HG03095 (cell line): ENCODE measurements around the gene ME3.
"Not testable (repeated sequence)": the region's sequence is repeated elsewhere in the genome, so short reads cannot be mapped to it uniquely, and the experiment has no call there.

Experiments used
- ATAC-seq: cut with Tn5 transposase; IDR thresholded peaks from one replicate; pipeline ENCODE4 v1.9.1; 2021; ENCODE audit warnings: moderate library complexity; ENCODE audit not compliant: unreplicated experiment

The ME3 gene

DNA sequence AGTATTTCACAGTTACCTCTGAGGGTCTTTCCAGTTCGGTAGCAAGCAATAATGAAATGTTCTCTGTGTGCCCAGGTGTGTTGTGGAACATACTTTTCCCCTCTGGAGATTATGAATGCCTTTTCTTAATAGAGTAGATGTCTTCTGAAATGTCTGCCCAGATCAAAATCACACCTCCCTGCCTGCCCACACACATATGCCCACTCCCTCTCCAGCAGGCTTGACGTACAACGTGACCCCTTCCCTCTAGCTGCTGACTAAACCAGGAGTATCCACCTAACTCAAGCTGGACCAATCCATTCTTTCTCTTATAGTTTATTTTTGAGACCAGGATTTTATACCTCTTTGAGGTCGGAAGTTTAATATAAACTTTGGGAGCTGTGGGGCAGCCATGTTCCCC, 48.7 kb downstream of the ME3 start:
- ATAC-seq: no peak

DNA sequence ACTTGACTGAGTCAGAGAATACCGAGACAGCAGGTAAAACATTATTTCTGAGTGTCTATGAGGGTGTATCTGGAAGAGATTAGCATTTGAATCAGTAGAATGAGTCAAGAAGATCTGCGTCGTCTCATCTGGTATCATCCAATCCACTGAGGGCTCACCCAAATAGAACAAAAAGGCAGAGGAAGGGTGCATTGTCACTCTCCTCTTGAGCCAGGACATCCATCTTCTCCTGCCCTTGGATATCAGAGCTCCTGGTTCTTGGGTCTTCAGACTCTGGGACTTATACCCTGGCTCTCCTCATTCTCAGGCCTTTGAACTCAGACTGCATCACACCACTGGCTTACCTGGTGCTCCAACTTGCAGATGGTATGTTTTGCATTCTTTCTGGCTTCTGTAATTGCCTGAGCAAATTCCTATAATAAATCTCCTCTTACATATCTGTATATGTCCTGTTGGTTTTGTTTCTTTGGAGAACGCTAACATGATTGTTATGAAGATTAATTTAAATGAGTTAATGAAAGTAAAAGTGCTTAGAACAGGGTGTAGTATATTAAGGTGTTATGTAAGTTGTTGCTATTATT, 49.3 kb downstream of the ME3 start:
- ATAC-seq: no peak

DNA sequence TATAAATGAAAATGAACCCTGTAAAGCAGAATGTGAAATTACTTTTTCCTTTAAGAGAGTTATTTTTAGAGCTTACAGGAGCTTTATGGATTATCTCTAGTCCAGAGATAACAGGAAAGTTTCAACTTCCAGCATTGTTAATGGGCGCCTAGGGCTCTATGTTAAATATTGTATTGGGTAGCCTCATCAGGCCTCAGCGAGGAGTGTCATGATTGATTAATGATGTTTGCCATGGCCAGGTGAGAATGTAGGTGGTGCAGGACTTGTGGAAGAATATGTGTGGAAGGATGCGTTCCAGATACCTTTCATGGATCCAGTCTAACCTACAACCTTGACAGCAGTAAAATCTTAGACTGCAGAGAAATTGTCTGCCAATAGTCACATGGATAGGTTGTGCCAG, 50.6 kb downstream of the ME3 start:
- no peak for ATAC-seq

DNA sequence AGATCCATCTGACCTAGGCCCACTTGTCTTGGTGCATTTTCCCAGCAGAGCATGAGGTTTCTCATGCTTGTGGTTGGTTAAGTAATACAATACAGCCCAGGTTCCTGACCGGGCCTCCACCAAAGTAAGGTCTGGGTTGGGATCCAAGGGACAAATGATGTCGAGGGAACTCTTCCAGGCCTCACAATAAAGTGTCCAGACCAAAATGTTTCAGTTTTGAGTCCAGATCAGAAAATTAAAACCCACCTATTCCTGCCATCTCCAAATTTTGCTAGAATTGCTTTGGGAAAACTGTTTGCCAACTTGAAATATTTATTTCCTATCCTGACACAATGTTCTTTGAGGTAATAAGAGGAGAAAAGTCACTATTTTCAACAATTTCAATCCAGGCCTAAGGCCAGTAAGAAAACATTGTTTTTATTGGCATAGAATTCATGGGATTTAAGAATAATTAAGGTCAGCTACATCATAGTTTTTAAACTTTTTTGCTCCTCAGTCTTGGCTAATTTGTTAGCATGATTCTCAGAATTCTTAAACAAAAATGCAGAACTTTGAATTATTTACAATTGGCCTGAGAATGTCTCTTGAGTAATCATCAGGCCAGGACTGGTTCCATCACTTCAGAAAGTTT, 51.4 kb downstream of the ME3 start:
- ATAC-seq: no peak

DNA sequence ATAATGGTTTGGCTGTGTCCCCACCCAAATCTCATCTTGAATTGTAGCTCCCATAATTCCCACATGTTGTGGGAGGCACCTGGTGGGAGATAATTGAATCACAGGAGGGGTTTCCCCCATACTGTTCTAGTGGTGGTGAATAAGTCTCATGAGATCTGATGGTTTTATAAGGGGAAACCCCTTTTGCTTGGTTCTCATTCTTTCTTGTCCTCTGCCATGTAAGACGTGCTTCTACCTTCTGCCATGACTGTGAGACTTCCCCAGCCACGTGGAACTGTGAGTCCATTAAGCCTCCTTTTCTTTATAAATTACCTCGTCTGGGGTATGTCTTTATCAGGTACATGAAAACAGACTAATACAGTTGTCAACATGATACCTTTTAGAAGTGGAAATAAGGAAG, 53.0 kb downstream of the ME3 start:
- ATAC-seq: not testable (repeated sequence)

DNA sequence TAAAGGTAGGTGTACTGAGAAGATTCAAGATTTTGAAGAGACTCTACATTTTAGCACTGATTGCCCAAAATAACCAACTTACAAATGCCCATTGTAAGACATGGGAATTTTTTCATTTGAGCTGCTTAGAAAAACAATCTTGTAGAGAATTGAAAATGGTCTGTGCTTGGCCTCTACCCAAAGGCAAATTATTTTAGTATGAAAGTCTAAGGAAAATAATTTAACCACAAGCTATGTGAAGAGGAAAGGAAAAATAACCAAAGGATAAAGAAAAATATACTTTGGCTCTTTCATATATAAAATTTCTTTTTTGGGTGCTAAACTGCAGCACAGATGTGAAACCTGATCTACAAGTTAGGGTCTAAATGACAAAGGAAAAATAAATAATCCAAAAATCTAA, 54.9 kb downstream of the ME3 start:
- ATAC-seq: no peak

DNA sequence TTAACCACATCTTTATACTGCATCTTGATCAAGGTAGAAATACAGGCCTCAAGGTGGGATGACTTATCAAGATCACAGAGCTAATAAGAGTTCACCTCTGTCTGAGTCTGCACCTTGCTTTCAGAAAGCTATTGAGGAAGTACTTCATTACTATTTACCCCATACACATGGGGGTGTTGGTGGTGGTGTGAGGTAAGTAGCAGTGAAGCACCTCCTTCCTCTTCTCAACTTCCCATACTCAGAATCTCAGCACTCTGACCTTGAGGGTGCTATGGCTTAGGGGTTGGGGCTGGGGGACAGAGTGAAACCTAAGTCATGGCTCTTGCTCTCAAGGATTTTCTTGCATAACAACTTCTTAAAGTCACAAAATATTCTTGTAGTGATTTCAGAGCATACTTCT, 56.9 kb downstream of the ME3 start:
- ATAC-seq: no peak

DNA sequence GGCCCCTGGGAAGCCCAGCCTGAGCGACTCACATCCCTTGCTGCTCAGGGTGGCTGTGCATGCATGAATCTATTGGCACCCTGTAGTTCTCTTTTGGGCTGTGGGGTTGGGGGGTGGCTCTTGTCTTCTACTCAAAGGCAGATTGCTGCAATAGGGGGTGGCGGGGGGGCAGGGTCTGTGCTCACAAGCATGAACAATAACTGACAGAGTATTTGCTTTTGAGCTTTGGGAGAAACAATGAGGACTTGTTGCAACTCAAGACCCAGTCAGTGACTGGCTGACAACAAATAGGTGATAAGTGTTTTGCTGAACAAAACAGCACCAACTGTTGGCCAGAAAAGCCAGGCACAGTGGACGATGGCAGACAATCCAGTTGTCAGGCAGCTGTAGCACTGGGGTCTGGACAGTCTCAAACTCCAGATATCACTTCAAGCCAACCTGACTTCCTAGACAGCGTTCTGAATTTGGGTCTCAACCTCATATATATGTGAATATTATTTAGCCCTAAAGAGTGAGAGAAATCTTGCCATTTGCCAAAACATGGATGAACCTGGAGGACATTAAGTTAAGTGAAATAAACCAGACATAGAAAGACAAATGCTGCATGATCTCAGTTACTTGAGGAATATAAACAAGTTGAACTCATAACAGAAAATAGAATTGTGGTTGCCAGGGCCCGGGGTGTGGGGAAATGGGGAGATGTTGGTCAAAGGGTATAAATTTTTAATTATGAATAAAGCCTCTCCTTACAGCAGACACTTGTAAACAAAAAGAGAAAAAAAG, 61.7 kb downstream of the ME3 start:
- no peak for ATAC-seq

DNA sequence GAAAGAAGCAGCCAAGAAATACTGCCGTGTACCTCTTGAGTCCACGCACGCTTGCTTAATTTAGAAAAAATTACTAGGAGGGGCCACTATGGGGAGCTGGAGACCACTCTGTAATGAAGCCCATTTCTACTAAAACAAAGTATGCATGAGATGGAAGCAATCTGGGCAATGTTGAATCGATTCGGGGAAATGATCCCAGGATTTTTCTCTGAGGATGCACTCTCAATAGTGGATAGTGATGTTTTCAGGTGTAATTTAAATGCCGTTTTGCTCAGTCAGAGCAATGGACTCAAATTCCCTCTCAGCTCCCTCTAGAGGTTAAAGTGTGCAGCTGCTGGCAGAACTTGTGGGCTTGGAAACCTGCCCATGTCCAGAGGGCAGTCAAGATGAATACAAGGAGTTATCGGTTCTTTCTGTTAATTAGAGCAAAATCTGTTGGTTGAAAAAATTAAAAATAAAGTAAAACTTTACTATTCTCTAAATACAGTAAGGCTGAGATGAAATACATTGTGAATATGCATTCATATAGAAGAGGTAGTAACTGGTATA, 64.1 kb downstream of the ME3 start:
- ATAC-seq: peak; percentile 92

DNA sequence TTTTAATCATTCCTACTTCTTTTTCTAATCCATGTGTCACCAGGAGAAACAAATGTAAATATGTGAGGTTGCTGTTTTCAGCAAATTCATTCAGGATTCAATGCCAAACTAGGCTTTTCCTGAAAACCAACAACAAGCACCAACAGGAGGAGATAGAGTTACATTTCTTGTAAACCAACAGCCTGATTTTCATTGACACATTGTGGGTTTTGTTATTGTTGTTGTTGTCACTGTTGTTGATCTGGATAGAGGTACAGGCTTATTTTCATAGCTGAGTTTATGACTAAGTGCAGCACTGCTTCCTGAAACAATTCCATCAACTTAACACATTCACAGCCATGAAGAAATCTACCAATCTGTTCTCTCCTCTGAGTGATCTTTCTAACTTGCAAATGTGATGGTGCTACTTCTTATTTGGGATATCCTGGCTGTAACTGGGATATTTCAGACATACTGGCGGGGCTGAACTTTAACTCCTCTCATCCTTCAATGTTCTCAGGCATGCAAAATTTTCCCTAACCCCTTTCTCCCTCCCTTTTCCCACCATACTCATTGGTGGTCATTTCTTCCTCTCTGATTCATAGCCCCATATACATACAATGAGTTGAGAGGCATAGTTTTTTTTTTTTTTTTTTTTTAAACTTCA, 65.5 kb downstream of the ME3 start:
- ATAC-seq: no peak

DNA sequence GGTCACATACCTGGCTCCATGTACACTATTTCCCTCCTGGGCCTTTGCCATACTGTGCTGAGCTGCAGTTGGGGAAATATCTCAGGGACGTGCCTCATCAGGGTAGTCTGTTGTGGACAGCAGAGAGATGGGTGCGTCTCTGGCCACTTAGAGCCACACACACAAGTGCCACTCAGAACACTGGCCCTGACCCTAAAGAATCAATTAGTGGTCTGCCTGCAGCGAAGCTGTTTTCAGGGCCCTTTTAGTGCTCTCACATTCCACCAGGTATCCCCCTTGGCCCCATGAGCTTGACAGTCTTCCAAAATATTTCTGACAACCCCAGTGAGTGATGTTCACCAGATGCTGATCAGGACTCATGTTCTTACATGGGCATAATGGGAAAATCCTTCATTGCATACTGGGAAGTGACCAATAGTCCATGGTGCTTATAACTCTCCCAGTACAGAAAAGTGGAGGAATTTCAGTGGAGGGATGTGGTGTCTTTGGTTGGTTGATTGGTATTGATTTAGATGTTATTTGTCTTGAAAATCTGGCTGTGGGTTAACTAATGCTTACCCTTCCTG, 66.1 kb downstream of the ME3 start:
- ATAC-seq: no peak

DNA sequence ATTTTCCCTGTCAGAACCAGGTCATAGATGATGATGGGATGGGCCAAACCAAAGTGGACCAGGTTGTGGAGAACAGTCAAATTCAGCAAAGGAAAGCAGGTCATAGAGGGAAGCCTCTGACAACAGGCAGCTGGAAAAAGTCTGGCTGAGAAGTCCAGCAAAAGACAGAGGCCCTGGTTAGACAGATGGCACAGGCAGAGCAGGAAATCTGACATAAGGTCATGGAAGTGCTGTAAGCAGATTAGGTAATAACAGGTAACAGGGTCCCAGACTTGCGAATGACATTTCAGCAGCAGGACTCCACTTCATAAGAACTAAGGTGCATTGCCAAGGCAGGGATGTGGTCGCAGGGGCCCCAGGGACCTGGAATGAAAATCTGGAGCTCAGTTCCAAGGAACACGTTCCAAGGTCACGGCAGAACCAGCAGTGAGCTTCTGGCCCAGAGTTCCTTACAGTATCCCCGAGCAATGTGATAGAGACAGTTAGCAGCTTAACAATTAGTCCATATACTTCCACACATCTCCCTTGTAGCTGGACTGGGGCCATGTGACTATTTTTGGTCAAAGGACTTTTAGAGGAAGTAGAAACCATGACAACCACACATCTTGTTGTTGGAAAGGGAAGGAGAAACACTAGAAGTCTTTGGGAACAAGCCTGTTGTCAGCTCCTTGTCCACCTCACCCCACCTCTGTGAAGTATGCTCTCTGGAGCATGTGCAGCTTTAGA, 75.4 kb downstream of the ME3 start:
- ATAC-seq: no peak

DNA sequence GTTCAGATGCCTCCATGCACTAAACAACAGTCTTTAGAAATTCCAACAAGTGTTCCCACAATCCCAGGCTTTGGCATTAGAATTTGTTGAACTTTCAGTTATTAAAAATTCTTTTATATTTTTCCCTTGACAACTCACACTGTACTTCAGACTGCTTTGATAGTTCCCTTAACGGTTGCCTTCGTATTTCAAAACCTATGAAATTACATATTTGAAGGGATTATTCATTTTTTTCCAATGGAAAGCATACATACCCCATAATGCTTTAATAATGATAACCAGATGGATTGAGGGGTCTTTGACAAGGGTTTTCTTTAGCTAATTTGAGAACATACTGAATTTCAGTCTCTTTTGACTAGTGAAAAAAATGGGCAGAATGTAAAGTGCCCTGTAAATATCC, 76.5 kb downstream of the ME3 start:
- no peak for ATAC-seq

DNA sequence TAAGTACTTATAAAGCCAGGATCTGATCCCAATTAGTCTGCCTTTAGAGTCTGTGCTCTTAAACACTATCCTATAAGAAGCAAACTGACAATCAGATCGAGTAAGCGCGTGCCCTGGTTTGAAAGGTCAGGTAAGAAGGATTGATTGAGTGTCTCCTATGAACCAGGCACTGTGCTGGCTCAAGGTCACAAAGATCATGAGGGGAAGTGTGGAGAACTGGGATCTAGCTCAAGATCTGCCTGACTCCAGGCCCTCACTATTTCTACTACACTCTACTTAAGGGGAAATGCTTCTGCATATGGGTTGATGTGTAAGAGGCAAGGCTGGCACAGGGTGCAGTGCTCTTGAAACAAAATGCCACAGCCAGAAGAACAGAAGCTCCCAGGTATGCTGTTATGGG, 77.0 kb downstream of the ME3 start:
- no peak for ATAC-seq

DNA sequence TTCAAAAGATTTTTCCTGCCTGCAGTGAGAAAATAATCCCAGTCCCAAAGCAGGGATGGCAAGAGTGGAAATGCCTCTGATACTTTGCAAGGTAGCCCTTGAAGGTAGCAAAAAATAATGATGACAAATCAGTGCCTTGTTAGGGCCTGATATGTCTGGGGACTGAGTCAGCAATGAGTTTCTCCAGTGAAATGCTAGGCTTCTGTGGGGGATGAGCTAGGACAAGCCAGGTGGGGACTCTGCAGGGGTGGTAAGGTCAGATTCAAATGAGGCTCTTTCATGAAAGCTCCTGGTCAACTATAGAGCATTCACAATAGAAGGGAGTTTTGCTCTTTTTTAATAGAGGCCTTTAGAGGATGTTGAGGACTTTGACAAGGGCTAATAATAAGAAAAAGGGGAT, 77.7 kb downstream of the ME3 start:
- no peak for ATAC-seq

DNA sequence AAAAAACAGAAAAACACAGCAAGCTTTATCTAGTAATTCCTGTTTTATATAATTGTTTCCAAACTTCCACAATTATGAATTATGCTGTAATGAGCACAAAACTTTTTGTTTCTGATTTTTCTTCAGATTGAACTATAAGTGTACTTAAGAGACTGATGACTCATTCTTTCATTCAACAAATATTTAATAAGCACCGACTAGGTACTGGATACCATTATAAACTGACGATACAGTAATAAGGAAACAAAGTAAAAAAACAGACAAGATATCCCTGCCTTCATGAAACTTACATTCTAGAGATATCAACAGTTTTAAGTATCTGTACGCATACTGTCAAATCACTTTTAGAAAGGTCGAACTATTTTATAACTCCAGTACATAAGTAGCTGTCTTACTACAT, 78.6 kb downstream of the ME3 start:
- ATAC-seq: no peak

DNA sequence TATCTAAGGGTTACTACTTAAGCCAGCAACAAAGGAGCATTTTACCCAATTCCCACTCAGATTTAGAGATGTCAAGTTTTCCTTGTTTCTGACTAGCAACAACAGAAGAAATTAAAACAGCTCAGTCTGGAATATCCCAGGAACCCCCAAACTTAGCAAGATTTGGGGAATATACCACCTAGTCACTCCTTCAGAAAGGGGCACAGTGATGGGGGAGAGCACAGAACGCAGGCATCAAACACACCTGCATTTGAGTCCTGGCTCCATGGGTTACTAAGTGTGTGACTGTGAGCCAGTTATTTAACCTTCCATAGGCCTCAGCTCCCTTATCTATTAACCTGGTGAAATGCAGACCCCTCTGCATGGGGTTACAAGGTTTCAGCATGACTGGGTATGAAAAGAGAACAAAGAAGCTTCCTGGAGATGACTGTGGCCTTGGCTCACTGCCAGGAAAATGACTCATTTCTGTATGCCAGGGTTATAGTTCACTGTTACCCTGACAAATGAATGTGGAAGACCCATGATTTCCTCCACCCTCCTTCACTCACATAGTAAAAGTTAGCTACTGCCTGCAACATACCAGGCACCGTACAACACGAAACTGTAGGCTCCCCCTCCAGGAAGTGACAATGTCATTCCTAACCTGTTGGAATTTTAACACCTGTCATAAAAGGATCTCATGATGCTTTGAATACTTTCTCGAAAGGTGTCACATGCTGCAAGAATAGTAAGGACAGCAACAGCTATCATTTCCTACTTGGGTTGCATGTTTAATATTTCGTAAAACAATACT, 79.6 kb downstream of the ME3 start:
- peak; percentile 91 for ATAC-seq

DNA sequence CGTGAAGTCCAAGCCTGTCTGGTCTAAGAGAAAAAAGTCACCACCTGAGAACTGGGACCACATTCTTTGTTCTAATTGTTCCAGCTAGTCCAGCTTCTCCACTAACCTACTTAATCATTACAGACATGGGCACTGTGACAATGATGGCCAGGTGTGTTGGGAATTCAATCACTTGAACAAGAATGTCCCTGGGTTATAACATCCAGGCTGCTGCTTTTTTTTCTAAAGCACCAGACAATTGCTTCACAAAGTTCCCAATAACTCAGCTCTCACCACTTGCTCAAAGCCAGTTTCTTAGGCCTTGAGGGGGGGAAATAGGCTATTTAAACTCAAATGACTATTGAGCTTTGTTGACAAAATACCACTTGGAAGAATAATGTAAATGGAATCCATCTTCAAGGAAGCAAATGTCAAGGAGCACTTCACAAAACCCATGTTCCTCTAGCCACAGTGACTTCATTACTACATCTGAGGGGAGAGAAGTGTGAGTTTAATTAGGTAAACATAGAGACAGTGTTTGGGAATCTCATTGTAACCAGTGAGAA, 80.3 kb downstream of the ME3 start:
- no peak for ATAC-seq

DNA sequence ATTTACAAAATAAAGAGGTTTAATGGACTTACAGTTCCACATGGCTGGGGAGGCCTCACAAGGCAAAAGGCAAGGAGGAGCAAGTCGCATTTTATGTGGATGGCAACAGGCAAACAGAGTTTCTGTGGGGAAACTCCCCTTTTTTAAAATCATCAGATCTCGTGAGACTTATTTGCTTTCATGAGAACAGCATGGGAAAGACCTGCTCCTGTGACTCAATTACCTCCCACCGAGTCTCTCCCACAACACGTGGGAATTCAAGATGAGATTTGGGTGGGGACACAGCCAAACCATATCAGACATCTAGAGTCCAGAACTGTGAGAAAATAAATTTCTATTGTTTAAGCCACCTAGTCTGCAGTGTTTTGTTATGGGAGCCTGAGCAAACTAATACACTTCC, 80.8 kb downstream of the ME3 start:
- no peak for ATAC-seq
